NCI-H2196 treated with DMSO at 0.1 percent for 48 hours (cell line): ENCODE measurements around the gene PLAA.
"Not testable (repeated sequence)": the region's sequence is repeated elsewhere in the genome, so short reads cannot be mapped to it uniquely, and the experiment has no call there.

Experiments used
- DNase-seq: peaks from one replicate; lab custom pipeline; 2025; ENCODE audit not compliant: unreplicated experiment; lab: John Stamatoyannopoulos, UW

The PLAA gene

GRCh38 chr9:26935847-26936246 lies 11.2 kb downstream of the PLAA start:
- no peak for DNase-seq

- DNase-seq: no peak
These were observed 18.0 kb downstream of the PLAA start for GRCh38 chr9:26928902-26929495.

- no peak for DNase-seq
These were observed 21.4 kb downstream of the PLAA start for GRCh38 chr9:26925609-26926008.

DNA sequence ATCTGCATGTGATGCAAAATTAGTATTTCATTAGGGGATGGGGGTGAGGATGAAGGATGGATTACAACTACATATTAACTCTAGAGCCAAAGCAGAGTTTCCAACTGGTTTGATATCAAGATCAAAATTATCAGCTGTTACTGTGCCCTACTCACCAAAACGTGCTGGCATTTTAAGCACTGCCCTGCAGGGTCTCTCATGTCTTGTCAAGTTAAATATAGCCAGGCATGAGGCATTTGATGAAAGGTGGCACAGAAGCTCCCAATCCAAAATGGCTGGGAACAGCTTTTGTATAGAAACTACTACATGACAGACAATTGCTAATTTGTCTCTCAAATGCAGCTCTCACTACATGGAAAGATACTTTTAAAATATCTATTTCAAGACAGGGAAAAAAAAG lies 27.3 kb downstream of the PLAA start:
- DNase-seq: no peak

- no peak for DNase-seq
These were observed 33.8 kb downstream of the PLAA start for GRCh38 chr9:26913138-26913668.

DNA sequence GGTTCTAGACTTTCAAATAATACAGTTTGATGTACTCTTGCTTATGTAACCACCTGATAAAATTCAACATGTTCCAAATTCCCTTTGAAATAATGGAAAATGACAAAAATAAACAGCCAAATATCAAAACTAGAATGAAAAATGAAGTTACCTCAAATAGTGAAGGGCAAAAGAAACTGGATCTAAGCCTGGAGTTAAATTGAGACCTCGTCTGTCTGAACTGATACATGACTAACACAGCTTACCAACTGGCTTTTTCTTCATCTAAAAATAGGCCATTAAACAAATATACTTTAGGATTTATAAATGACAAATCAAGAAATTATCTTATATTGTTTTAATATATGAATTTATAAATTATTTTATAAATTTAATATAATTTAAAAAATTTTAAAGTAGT lies 42.4 kb downstream of the PLAA start:
- DNase-seq: no peak

GRCh38 chr9:26904070-26904469 lies 43.0 kb downstream of the PLAA start:
- no peak for DNase-seq

DNA sequence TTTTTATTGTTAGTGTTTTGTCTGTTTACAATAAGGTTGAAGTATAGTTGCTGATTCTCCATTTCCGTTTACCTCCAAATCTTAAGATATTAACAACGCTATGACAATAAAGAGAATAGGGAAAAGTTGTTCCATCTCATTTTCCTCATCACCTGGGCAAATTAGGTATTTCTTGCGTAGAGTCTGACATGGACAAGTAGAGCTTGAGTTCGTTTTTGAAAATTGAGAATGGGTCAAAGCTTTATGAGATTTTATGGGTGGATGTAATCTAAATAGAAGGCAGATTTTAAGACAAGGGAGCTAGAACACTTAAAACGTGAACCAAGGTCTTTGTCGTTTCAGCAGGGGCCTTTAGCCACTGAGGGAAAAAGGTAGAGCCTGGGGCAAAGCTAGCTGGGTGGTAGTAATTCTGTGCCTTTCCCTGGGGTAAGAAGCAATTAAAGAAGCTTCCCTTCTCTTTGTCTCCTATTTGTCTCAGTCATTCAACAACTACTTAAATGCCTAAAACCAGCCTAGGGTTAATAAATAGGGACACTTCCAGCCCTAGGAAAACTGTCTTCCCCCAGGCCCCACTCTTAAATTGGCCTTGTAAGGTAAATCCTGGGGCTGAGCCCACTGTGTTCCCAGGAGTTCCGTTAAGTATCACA lies 53.9 kb downstream of the PLAA start:
- DNase-seq: no peak

DNA sequence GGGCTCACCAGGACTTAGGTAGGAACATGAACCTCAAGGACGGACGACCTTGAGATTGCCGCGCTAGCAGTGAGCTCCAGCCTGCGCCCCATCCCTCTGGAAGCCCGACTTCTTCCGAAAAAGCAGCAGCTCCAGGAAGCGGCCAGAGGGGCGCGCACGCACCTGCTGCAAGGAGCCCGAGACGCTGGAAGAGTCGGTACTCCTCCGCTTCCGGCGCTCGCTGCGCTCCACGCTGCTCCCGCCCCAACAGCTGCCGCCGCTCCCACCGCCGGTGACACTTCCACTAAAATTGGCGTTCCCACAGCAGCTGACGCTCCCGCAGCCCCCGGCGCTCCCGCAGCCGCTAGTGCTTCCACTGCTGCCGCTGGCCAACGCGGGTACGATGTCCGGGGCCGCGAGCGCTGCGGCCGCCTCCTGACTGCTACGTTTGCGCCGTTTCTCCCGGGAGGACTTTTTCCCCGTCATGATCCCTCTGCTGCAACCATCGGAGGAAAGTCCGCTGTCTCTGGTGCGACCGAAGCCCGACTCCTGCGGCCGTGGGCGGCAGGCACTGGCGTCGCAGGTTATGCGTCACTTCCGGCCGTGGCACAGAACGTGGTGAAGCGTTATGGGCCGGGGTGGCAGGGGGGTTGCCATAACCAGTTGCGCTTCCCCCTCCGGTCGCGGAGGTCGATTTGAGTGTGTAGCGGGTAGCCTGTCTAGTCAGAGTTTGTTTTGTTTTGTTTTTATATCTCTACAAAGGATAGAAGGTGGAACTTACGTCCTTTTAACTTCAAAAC lies 54.6 kb downstream of the PLAA start, which contains the start of gene CAAP1:
TSS of gene CAAP1 (minus strand) at position 552 of the 779 bp plus-strand sequence. CDS start at position 465, 87 bp downstream.
- DNase-seq: peak; percentile 93

GRCh38 chr9:26891726-26892125 lies 55.3 kb downstream of the PLAA start:
- no peak for DNase-seq

DNA sequence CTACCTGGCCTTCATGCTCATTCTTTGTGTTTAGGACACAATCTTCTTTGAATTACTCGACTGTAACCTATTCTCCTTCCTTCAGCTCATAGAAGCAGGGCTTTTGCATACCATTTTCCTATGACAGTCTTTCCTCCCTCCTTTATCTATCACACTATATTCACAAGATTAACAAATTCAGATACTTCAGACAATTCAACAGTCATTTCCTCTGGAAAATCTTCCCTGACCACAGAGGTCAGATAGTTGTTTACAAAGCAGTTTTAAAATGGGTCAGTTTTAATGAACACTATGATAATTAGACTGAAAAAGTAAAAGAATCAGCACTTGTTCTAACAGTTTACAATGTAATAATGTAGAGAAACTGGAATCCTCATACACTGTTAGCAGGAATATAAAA lies 58.8 kb downstream of the PLAA start:
- no peak for DNase-seq

DNA sequence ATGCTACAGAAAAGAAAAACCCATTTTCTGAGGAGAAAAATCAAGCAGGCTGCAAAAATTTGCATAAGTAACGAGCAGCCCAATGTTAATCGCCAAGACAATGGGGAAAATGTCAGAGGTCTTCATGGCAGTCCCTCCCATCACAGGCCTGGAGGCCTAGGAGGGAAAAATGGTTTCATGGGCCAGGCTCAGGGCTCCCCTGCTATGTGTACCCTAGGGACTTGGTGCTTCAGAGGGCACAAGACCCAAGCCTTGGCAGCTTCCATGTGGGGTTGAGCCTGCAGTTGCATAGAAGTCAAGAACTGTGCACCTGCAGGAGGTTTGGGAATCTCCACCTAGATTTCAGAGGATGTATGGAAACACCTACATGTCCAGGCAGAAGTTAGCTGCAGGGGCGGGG lies 64.9 kb downstream of the PLAA start:
- no peak for DNase-seq

DNA sequence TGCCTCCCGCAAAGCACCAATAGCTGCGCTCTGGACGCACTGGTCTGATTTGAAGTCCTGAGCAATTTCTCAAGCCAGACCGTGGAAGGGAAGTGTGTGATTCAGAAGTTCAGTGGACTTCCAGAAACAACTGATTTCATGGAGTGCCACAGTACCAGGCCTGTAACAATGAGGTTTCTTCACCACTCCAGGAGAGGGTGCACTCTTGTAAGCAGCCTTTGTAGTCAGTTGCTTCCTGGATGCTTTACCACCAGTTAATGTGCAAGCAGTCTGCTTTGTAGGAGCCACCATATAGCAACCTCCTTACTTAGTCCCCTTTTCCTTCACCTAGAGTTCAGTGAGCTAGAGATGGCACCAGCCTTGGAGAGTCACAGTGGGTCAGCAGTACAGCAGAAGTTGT lies 66.8 kb downstream of the PLAA start:
- no peak for DNase-seq

DNA sequence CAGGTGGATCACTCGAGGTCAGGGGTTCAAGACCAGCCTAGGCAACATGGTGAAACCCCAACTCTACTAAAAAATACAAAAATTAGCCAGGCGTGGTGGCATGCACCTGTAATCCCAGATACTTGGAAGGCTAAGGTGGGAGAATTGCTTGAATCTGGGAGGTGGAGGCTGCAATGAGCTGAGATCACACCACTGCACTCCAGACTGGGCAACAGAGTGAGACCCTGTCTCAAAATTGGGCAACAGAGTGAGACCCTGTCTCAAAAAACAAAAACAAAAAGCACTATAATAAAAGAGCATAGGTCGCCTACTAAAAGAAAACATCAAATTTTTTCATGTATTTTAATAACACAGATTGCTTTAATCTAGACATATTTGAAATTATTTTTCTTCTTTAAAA lies 71.9 kb downstream of the PLAA start:
- not testable (repeated sequence) for DNase-seq

- no peak for DNase-seq
These were observed 76.8 kb downstream of the PLAA start for GRCh38 chr9:26870292-26870691.

DNA sequence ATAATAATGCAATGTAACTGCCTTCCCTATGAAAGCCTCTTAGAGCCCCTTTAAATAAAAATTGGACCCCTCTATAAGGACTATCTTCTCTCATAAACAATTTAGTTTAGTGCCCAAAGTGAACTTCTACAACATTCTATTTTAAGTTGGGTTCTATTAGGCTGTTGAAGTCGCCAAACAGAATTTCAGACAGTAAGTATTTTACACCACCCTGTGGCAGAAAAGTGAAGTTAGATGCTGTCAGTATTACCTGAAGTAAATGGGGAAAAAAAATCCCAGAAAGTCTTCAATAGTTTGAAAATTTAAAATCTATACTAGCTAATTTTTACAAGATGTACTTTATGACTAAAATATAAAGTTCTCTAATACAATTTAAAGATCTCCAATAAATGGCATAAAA lies 84.0 kb downstream of the PLAA start:
- no peak for DNase-seq

GRCh38 chr9:26856413-26857032 lies 90.5 kb downstream of the PLAA start:
- DNase-seq: peak; percentile 47
